HG03103 (cell line): ENCODE measurements around the gene ABCA3.
"Not testable (repeated sequence)": the region's sequence is repeated elsewhere in the genome, so short reads cannot be mapped to it uniquely, and the experiment has no call there.

Experiments
- ATAC-seq: cut with Tn5 transposase; IDR thresholded peaks from one replicate; pipeline ENCODE4 v1.9.1; 2021; ENCODE audit warnings: low read depth; ENCODE audit not compliant: unreplicated experiment

Gene ABCA3

GRCh38 chr16:2282866-2283555 is 57.5 kb downstream of the ABCA3 start:
- no peak for ATAC-seq

GRCh38 chr16:2282262-2282661 is 58.3 kb downstream of the ABCA3 start:
- no peak for ATAC-seq

- no peak for ATAC-seq
Observed at GRCh38 chr16:2280981-2281542, 59.5 kb downstream of the ABCA3 start.

- ATAC-seq: no peak
Observed at GRCh38 chr16:2280461-2280860, 60.1 kb downstream of the ABCA3 start.

GRCh38 chr16:2278956-2279800 is 61.4 kb downstream of the ABCA3 start:
- no peak for ATAC-seq

- ATAC-seq: no peak
Observed at GRCh38 chr16:2278272-2278608, 62.3 kb downstream of the ABCA3 start.

- no peak for ATAC-seq
Observed at GRCh38 chr16:2277466-2278271, 62.9 kb downstream of the ABCA3 start.

GRCh38 chr16:2276368-2277195 is 63.9 kb downstream of the ABCA3 start:
- no peak for ATAC-seq

- ATAC-seq: no peak
Observed at GRCh38 chr16:2275476-2276367, 64.8 kb downstream of the ABCA3 start.

GRCh38 chr16:2273931-2274330 is 66.6 kb downstream of the ABCA3 start:
- ATAC-seq: no peak

- no peak for ATAC-seq
Observed at GRCh38 chr16:2273484-2273883, 67.0 kb downstream of the ABCA3 start.

- ATAC-seq: no peak
Observed at GRCh38 chr16:2271848-2272461, 68.6 kb downstream of the ABCA3 start.

GRCh38 chr16:2270588-2271470 is 69.7 kb downstream of the ABCA3 start:
- no peak for ATAC-seq

- ATAC-seq: no peak
Observed at GRCh38 chr16:2270070-2270462, 70.5 kb downstream of the ABCA3 start.

GRCh38 chr16:2267913-2268666 is 72.4 kb downstream of the ABCA3 start, which contains the start of gene RNPS1:
Gene RNPS1 (minus strand): TSS chr16:2268126. CDS start chr16:2264643, 3,483 bp downstream.
- ATAC-seq: peak; percentile 67

GRCh38 chr16:2267505-2267912 is 73.0 kb downstream of the ABCA3 start:
- ATAC-seq: peak; percentile 31

- not testable (repeated sequence) for ATAC-seq
Observed at GRCh38 chr16:2266887-2267286, 73.6 kb downstream of the ABCA3 start.
